HUES64 (cell line): ENCODE results near the gene AVPR2.

ENCODE experiments used
- H3K27ac ChIP-seq: 2 replicates; pipeline ENCODE4 v1.7.0; 2013; ENCODE audit warnings: low read depth, low read length, inconsistent platforms
- H3K27me3 ChIP-seq: 2 replicates; pipeline ENCODE4 v1.6.1; 2013; ENCODE audit warnings: mild to moderate bottlenecking, low read length; ENCODE audit not compliant: insufficient read depth
- H3K36me3 ChIP-seq: 2 replicates; pipeline ENCODE4 v1.6.1; 2013; ENCODE audit warnings: mild to moderate bottlenecking, low read length; ENCODE audit not compliant: insufficient read depth
- H3K4me1 ChIP-seq: 2 replicates; pipeline ENCODE4 v1.6.1; 2013; ENCODE audit warnings: mild to moderate bottlenecking, low read length, moderate library complexity; ENCODE audit not compliant: insufficient read depth
- H3K4me3 ChIP-seq: 2 replicates; pipeline ENCODE4 v1.5.1; 2013; ENCODE audit warnings: mild to moderate bottlenecking, low read length, moderate library complexity
- H3K9ac ChIP-seq: 2 replicates; pipeline ENCODE4 v1.6.1; 2013; ENCODE audit warnings: mild to moderate bottlenecking, low read depth, low read length
- H3K9me3 ChIP-seq: 2 replicates; pipeline ENCODE4 v1.6.1; 2013; ENCODE audit warnings: low read depth, low read length; ENCODE audit not compliant: insufficient read depth
- WGBS: fragments of 150-250, 120-280 bp; methylation state at CpG from one replicate; pipeline ENCODE4 v1.1.7; 2013; ENCODE audit warnings: missing lambda C conversion rate; 5-methylcytosine and 5-hydroxymethylcytosine counted together

The AVPR2 gene

DNA sequence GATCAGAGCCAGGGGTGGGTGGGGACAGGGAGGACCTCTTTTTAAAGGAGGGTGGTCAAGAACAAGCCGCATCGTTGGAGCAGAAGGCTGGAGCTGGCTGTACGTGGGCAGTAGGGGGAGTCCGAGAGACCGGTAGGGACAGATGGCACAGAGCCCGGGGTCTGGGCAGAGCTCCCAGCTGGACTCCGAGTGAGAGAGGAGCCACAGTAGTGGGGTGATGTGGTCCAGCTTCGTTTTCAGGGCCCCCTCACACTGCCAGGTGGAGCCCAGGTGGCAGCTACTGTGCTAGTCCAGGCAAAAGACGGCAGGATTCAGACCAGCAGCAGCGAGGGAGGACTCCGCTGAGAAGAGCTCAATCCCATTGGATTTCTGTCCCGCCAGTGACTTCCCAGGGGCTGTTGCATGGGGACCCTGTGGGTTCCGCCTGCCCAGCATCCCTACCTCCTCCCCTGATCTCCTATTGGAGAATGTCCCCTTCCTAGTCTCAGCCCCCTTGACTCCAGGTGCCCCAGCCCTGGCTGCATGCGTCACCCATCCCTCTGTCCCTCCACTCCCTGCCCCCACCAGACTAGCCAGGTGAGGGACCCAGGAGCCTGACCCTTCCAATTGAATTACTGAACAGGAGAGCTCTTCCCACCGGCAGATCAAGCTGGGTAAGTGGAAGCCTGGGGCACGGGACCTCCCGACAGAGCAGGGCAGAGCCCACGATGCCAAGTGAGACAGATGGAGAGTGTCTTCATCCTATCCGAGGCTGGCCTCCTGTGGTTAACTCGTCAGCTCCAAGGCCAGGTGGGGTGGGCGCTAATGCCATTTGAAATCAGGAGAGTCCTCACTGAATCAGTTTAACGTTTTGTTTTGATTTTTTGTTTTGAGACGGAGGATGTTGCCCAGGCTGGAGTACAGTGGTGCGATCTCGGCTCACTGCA, 18.7 kb downstream of the AVPR2 start:
- peaks cover 8% of the 10 kb centered on the region; the same call in 1 of the 2 replicates for H3K4me1 ChIP-seq
- no peaks in the 10 kb centered on the region for H3K9me3 ChIP-seq
- no peak overlapping the region for H3K9ac ChIP-seq
- no peak overlapping the region for H3K4me3 ChIP-seq
- 76% methylated on average over 25 of the region's 25 CpGs for WGBS
- no peaks in the 10 kb centered on the region for H3K27me3 ChIP-seq
- peaks cover 10% of the 10 kb centered on the region; the same call in 1 of the 2 replicates for H3K36me3 ChIP-seq
- no peak overlapping the region for H3K27ac ChIP-seq

DNA sequence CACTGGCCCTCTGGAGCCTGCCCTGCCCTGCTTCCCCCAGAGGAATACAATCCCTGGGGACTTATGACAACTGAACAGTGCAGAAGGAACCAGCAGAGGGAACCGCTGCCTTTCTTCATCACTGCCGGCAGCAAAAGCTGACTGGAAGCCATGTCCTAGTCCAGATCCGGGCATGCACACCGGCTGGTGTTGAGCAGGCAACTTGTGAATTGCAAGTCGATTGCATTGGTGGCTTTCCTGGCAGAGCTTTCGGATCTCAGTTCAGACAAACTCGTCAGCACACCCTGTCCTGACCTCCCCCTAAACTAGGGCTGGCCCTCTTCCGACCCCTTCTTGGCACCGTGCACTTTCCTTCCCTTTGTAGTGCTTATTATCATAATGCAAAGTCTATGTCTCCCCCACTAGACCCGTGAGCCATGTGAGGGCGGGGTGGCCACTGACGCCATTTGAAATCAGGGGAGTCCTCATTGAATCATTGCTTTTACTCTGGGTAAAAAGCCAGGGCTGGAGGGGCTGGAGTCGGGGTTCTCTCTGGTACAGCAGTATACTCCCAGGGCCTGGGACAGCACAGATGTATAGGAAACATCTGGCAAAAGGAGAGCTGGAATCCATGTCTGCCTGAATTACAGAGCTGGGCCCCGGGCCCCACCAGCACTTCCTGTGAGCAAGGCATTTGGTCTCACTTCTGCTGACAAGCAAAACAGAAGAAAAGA, 19.8 kb downstream of the AVPR2 start:
- no peak overlapping the region for H3K4me3 ChIP-seq
- H3K9me3 ChIP-seq: no peaks in the 10 kb centered on the region
- no peaks in the 10 kb centered on the region for H3K27me3 ChIP-seq
- 67% methylated on average over 14 of the region's 14 CpGs for WGBS
- peaks cover 8% of the 10 kb centered on the region; the same call in 1 of the 2 replicates for H3K4me1 ChIP-seq
- H3K27ac ChIP-seq: no peak overlapping the region
- no peak overlapping the region for H3K9ac ChIP-seq
- peaks cover 2% of the 10 kb centered on the region; the same call in 1 of the 2 replicates for H3K36me3 ChIP-seq

DNA sequence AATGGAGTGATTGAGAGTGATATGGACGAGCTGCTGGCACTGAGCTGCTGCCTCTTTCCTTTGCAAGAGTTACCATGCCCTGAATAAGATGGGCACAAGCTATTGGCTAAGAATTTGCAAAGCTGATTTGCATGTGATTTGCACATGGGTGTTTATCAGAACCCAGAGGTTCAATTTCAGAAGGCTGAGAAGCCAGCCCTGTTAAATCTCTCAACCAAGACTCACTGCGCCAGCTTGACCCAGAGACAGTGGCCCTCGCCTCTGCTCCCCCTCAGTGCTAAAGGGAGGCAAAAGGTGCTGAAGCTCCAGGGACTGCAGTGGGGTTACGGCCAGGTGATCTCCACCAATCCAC, 20.9 kb downstream of the AVPR2 start:
- Histone ChIP-seq H3K4me3 (peak overlapping the region; percentile 77), H3K9ac (peak overlapping the region; percentile 78), H3K4me1 (peaks cover 8% of the 10 kb centered on the region; the same call in 1 of the 2 replicates), H3K27me3 (no peaks in the 10 kb centered on the region), H3K9me3 (no peaks in the 10 kb centered on the region), H3K36me3 (peaks cover 11% of the 10 kb centered on the region; the same call in 1 of the 2 replicates), H3K27ac (peak overlapping the region; percentile 60; the same call in 1 of the 2 replicates)
- WGBS: 56% methylated on average over 4 of the region's 4 CpGs

DNA sequence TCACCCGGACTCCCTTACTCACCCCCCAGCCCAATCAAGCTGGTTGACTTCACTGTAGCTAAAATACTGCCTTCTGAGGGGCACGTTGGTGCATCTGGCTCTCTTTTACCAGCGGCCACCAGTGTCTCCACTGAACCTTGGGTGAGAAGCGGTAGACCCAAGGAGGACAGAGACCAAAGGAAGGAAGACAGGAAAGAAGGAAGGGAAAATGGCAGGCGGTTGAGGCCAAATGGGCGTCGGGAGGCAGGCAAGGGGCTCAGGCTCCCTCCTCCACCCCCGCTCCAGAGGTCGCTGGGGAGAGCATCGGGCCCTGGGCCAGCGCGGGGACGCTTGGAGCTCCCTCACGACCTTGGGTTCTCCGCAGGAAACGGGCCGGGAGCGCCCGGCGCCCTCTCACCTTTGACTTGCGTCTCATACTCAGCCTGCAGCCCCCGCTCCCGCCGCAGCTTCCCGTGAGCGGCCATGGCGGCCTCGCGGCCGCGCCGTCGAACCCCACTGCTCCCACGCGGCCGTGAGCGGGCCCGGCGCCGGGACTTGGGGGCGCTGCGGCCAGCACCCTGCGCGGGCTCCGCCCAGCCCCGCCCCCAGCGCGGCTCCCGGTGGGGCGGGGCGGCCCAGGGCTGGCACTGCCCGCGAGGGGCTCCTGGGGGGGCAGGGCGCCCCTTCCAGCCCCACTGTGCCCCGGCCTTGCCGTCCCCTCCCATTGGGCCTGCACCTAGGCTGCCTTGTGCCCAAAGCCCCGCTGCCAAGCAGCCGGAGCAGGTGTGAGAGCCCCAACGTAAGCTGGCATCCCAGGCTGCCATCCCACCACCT, 21.5 kb downstream of the AVPR2 start, which contains the start of gene ARHGAP4:
ARHGAP4 (minus strand) TSS at position 526 of the 813 bp plus-strand sequence; CDS start at position 464, 62 bp downstream.
- peak within 1 kb of the TSS; percentile 97; the same call in 1 of the 2 replicates for H3K27ac ChIP-seq
- peak within 1 kb of the TSS; percentile 77 for H3K4me3 ChIP-seq

DNA sequence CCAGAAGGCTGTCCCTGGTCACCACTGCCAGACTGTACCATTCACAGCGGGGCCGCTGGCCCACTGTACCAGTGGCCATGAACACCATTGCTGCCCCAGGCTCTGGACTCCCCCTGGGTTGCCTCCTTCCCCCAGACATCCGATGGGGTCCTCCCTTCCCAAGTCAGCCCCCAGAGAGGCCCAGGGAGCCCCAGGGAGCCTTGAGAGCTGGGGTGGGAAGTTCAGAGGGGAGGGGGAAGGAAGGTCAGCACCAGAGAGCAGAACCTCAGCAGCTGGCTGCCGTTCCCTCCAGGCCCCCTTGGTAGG, 22.0 kb downstream of the AVPR2 start:
- Histone ChIP-seq H3K27ac (peak overlapping the region; percentile 97; the same call in 1 of the 2 replicates), H3K9me3 (no peaks in the 10 kb centered on the region), H3K36me3 (peaks cover 22% of the 10 kb centered on the region), H3K4me1 (peaks cover 8% of the 10 kb centered on the region; the same call in 1 of the 2 replicates), H3K27me3 (no peaks in the 10 kb centered on the region), H3K9ac (peak overlapping the region; percentile 36; the same call in 1 of the 2 replicates), H3K4me3 (peak overlapping the region; percentile 77)
- WGBS: 21% methylated on average over 2 of the region's 4 CpGs

More for the DNA sequence above, 21.5 kb downstream of the AVPR2 start, which contains the start of gene ARHGAP4:
- no peaks in the 10 kb centered on the region for H3K27me3 ChIP-seq
- no peaks in the 10 kb centered on the region for H3K9me3 ChIP-seq
- H3K36me3 ChIP-seq: peaks cover 17% of the 10 kb centered on the region
- peaks cover 8% of the 10 kb centered on the region; the same call in 1 of the 2 replicates for H3K4me1 ChIP-seq
- H3K9ac ChIP-seq: peak within 1 kb of the TSS; percentile 78
- 3% methylated on average over 56 of the region's 59 CpGs for WGBS

DNA sequence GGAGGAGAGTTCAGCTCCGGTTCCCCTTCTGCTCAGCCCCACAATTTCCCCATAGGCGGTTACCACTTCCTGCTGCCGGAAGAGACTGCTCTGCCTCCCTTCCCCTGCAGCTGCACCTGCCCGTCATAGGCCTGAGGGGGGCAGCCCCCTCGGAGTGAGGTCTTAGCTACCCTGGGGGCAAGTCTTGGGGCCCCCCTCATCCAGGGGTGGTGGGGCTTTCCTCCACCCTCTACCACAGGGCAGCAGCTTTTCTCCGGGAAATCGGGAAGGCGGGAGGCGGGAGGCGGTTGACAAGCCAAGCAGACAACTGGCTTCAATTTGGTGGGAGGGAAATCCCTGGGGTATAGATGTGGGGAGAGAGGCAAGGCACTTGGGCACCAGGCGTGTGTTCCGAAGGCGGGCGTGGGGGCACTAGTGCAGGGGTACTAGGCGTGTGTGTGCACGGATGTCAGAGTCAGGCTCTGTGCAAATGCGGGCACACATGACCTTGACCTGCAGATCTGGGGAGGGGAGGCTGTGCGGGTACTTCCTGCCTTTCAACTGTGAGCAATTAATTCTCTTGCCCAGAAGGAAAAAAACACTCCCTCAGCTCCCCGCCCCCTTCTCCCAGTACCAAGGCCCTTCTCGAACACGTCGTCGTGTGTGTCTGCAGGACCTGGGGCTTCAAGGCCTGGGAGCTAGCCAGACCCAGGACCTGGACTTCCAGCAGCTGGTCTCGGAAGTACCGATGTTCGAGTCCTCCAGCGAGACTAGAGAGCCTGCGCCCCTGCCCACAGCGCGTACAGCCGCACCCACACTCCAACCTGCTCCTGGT, 22.6 kb downstream of the AVPR2 start:
- WGBS: 12% methylated on average over 30 of the region's 31 CpGs
- no peaks in the 10 kb centered on the region for H3K9me3 ChIP-seq
- peak overlapping the region; percentile 97 for H3K27ac ChIP-seq
- H3K4me3 ChIP-seq: peak overlapping the region; percentile 77
- H3K27me3 ChIP-seq: no peaks in the 10 kb centered on the region
- H3K36me3 ChIP-seq: peaks cover 27% of the 10 kb centered on the region
- H3K4me1 ChIP-seq: peaks cover 8% of the 10 kb centered on the region; the same call in 1 of the 2 replicates
- H3K9ac ChIP-seq: peak overlapping the region; percentile 88

DNA sequence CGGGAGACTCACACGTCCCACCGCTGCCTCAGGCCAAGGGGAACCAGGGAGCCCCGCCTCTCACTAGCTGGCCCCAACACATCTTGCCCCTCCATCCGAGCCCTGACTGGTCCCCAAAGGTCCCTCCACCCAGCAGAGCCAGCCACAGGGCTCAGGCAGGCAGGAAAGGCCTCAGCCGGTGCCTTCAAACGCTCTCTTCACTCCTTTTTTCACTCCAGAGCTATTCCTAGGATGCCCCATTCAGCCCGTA, 23.1 kb downstream of the AVPR2 start:
- peak overlapping the region; percentile 88 for H3K9ac ChIP-seq
- H3K4me3 ChIP-seq: peak overlapping the region; percentile 77
- 3% methylated on average over 8 of the region's 8 CpGs for WGBS
- no peaks in the 10 kb centered on the region for H3K27me3 ChIP-seq
- peaks cover 8% of the 10 kb centered on the region; the same call in 1 of the 2 replicates for H3K4me1 ChIP-seq
- peak overlapping the region; percentile 97 for H3K27ac ChIP-seq
- peaks cover 33% of the 10 kb centered on the region for H3K36me3 ChIP-seq
- no peaks in the 10 kb centered on the region for H3K9me3 ChIP-seq

DNA sequence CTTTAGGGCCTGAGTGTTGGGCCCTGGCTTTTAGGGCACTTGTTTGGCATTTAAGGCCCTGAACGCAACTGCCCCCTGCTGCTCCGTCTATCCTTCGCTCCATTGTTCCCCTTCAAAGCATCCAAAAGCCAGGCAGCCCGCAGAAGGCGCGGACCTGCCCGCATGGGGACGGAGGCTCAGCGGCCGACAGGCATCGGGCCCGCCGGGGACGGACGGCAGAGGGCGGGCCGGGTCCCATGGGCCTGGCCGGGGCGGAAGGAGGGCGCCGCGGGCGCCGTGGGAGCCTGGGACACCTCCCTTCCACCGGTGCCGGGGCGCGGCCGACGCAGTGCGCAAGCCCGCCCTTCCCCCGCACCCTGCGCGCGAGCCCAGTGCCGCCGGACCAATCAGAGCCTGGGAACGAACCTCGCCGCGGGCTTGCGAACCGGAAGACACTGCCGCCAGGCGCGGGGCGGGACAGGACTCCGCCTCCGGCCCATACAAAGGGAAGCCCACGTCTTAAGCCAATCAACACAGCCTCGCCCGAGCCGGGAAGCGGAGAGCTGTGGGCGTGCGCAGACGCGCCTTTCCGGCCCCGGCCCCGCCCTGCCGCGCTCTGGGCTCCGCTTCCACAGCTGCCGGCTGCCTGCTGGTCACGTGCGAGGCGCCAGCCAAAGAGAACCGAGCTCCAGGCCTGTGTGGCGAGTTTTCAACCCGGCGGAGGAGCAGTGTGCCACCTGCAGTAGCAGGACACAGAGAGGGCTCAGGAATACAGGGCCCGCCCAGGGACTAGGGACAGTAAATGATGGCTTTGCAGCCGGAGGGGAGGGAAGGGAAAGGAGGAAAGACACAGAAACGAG, 23.7 kb downstream of the AVPR2 start:
- under 1% methylated on average over 76 of the region's 76 CpGs for WGBS
- H3K27ac ChIP-seq: peak overlapping the region; percentile 97
- no peaks in the 10 kb centered on the region for H3K9me3 ChIP-seq
- H3K9ac ChIP-seq: peak overlapping the region; percentile 88
- H3K4me3 ChIP-seq: peak overlapping the region; percentile 77
- no peaks in the 10 kb centered on the region for H3K27me3 ChIP-seq
- peaks cover 37% of the 10 kb centered on the region for H3K36me3 ChIP-seq
- peaks cover 8% of the 10 kb centered on the region; the same call in 1 of the 2 replicates for H3K4me1 ChIP-seq

DNA sequence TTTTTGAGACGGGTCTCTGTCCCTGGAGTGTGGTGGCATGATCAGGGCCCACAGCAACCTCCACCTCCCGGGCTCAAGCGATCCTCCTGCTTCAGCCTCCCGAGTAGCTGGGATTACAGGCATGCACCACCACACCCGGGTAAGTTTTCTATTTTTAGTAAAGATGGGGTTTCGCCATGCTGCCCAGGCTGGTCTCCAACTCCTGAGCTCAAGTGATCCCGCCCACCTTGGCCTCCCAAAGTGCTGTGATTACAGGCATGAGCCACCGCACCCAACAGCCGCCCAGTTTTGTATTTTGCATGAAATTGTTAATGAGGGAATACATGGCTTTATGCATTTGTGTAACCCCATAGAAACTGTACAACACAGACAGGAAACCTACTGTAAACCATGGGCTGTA, 24.4 kb downstream of the AVPR2 start:
- Histone ChIP-seq H3K4me1 (peaks cover 8% of the 10 kb centered on the region; the same call in 1 of the 2 replicates), H3K4me3 (peak overlapping the region; percentile 34; the same call in 1 of the 2 replicates), H3K36me3 (peaks cover 37% of the 10 kb centered on the region), H3K27ac (no peak overlapping the region), H3K27me3 (no peaks in the 10 kb centered on the region), H3K9ac (no peak overlapping the region), H3K9me3 (no peaks in the 10 kb centered on the region)
- WGBS: 82% methylated on average over 8 of the region's 9 CpGs
